ENCODE data around the gene CMIP.

Gene CMIP

GRCh38 chr16:81500833-81501521 is 56.4 kb downstream of the CMIP start:
- H3K9me3 Mint-ChIP-seq, result no peaks in the 10 kb centered on the region
- H3K36me3 Mint-ChIP-seq (ENCODE audit: low read depth), result peaks cover 5% of the 10 kb centered on the region
- no peak overlapping the region for H3K4me3 Mint-ChIP-seq
- peaks cover 30% of the 10 kb centered on the region for H3K4me1 Mint-ChIP-seq (ENCODE audit: low read depth)
- no peak for DNase-seq (ENCODE audit: low spot score)
- peak overlapping the region; percentile 52 for H3K27ac Mint-ChIP-seq
- no peaks in the 10 kb centered on the region for H3K27me3 Mint-ChIP-seq (ENCODE audit: low read depth)

DNA sequence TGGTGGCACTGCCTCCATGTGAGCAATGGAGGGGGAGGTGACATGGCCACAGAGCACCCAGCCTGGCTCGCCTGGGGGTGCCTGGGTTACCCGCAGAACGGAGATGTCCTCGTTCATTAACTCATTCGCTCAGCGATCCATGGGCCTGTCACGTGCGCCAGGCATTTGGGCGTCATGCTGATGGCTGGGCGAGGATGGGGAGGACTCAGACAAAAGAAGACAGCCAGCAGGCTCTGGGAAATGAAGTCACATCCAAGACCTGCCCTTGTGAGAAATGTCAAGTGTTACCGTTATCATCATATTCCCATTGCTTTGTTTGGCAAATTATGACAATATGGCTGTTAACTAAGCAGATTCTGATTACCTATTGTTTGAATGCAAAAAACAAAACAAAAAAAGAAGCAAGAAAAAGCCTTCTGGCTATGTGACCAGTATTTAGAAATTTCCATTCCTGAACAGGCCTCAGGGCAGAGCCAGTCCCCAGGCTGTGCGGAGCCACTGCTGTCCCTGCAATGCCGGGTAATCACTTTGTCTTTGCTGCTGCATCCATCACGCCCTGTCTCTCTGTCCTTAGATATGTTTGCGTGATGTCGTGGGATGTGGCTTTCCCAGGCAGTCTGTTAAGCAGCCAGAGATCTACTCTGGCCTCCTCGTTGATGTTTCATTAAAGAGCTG is 57.9 kb downstream of the CMIP start:
- Mint-ChIP-seq H3K4me3 (no peak overlapping the region), H3K27me3 (ENCODE audit: low read depth) (no peaks in the 10 kb centered on the region), H3K9me3 (no peaks in the 10 kb centered on the region), H3K4me1 (ENCODE audit: low read depth) (peaks cover 30% of the 10 kb centered on the region), H3K36me3 (ENCODE audit: low read depth) (peaks cover 5% of the 10 kb centered on the region), H3K27ac (no peak overlapping the region)
- DNase-seq (ENCODE audit: low spot score), result no peak

GRCh38 chr16:81505011-81505661 is 60.5 kb downstream of the CMIP start:
- Mint-ChIP-seq H3K27me3 (ENCODE audit: low read depth) (no peaks in the 10 kb centered on the region), H3K4me3 (no peak overlapping the region), H3K27ac (peak overlapping the region; percentile 69), H3K4me1 (ENCODE audit: low read depth) (peaks cover 13% of the 10 kb centered on the region), H3K9me3 (no peaks in the 10 kb centered on the region), H3K36me3 (ENCODE audit: low read depth) (no peaks in the 10 kb centered on the region)
- DNase-seq (ENCODE audit: low spot score), result no peak

DNA sequence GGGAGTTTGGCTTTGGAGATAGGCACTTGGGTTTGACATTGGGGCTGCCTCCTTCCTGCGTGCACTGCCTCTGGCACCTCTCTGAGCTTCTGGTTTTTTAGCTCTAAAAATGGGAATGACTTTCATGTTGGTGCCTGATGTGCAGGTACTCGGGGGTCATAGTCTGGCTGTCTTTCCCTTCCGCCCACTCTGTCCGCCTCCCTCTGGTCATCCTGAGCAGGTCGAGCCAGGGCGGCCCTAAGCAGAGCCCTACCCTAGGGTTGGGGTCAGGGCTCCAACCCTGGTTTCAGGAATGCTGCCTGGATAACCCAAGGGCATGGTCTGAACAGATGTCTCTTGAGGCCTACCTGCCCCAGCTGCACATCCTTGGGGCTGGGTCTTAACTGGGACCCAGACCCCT is 64.8 kb downstream of the CMIP start:
- no peaks in the 10 kb centered on the region for H3K9me3 Mint-ChIP-seq
- H3K4me1 Mint-ChIP-seq (ENCODE audit: low read depth), result peaks cover 9% of the 10 kb centered on the region
- no peak overlapping the region for H3K4me3 Mint-ChIP-seq
- H3K36me3 Mint-ChIP-seq (ENCODE audit: low read depth), result peaks cover 4% of the 10 kb centered on the region
- H3K27me3 Mint-ChIP-seq (ENCODE audit: low read depth), result no peaks in the 10 kb centered on the region
- no peak overlapping the region for H3K27ac Mint-ChIP-seq
- no peak for DNase-seq (ENCODE audit: low spot score)

DNA sequence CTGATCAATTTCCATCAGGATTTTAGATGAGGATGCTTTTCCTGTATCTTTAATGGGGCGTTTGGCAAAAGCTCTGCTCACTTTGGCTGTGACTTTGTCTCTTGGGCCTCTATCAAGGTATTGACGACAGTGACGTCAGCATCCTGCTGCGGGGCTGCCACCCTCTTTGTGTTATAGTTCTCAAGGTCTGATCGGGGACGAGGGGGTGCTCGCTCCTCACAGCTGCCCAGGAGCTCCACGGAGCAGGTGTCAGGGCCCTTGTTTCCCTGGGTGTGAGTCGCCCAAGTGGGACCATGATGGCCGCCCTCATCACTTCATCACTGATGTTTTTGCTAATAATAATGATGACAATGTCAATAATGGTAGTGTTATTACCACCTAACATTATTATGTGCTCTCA is 65.4 kb downstream of the CMIP start:
- H3K4me1 Mint-ChIP-seq (ENCODE audit: low read depth), result peaks cover 9% of the 10 kb centered on the region
- H3K4me3 Mint-ChIP-seq, result no peak overlapping the region
- peaks cover 4% of the 10 kb centered on the region for H3K36me3 Mint-ChIP-seq (ENCODE audit: low read depth)
- H3K27ac Mint-ChIP-seq, result no peak overlapping the region
- no peaks in the 10 kb centered on the region for H3K9me3 Mint-ChIP-seq
- DNase-seq (ENCODE audit: low spot score), result no peak
- no peaks in the 10 kb centered on the region for H3K27me3 Mint-ChIP-seq (ENCODE audit: low read depth)

GRCh38 chr16:81511371-81511770 is 66.8 kb downstream of the CMIP start:
- Mint-ChIP-seq H3K9me3 (no peaks in the 10 kb centered on the region), H3K27ac (no peak overlapping the region), H3K36me3 (ENCODE audit: low read depth) (peaks cover 4% of the 10 kb centered on the region), H3K27me3 (ENCODE audit: low read depth) (no peaks in the 10 kb centered on the region), H3K4me1 (ENCODE audit: low read depth) (peaks cover 6% of the 10 kb centered on the region), H3K4me3 (no peak overlapping the region)
- no peak for DNase-seq (ENCODE audit: low spot score)

- peaks cover 6% of the 10 kb centered on the region for H3K4me1 Mint-ChIP-seq (ENCODE audit: low read depth)
- H3K4me3 Mint-ChIP-seq, result no peak overlapping the region
- H3K27ac Mint-ChIP-seq, result no peak overlapping the region
- peaks cover 4% of the 10 kb centered on the region for H3K36me3 Mint-ChIP-seq (ENCODE audit: low read depth)
- DNase-seq (ENCODE audit: low spot score), result no peak
- no peaks in the 10 kb centered on the region for H3K27me3 Mint-ChIP-seq (ENCODE audit: low read depth)
- H3K9me3 Mint-ChIP-seq, result no peaks in the 10 kb centered on the region
Measured at GRCh38 chr16:81513204-81514040, 68.8 kb downstream of the CMIP start.

GRCh38 chr16:81514041-81514559 is 69.5 kb downstream of the CMIP start:
- peaks cover 6% of the 10 kb centered on the region for H3K36me3 Mint-ChIP-seq (ENCODE audit: low read depth)

GRCh38 chr16:81514568-81515258 is 70.1 kb downstream of the CMIP start:
- Mint-ChIP-seq H3K27me3 (ENCODE audit: low read depth) (no peaks in the 10 kb centered on the region), H3K4me3 (no peak overlapping the region), H3K4me1 (ENCODE audit: low read depth) (peaks cover 12% of the 10 kb centered on the region), H3K9me3 (no peaks in the 10 kb centered on the region), H3K36me3 (ENCODE audit: low read depth) (peaks cover 6% of the 10 kb centered on the region), H3K27ac (no peak overlapping the region)
- DNase-seq (ENCODE audit: low spot score), result no peak

More at GRCh38 chr16:81514041-81514559, 69.5 kb downstream of the CMIP start:
- Mint-ChIP-seq H3K9me3 (no peaks in the 10 kb centered on the region), H3K4me3 (no peak overlapping the region), H3K27me3 (ENCODE audit: low read depth) (no peaks in the 10 kb centered on the region), H3K4me1 (ENCODE audit: low read depth) (peaks cover 6% of the 10 kb centered on the region), H3K27ac (no peak overlapping the region)
- DNase-seq (ENCODE audit: low spot score), result no peak

- Mint-ChIP-seq H3K9me3 (no peaks in the 10 kb centered on the region), H3K4me1 (ENCODE audit: low read depth) (peaks cover 17% of the 10 kb centered on the region), H3K27me3 (ENCODE audit: low read depth) (no peaks in the 10 kb centered on the region), H3K27ac (no peak overlapping the region), H3K4me3 (no peak overlapping the region), H3K36me3 (ENCODE audit: low read depth) (peaks cover 6% of the 10 kb centered on the region)
- DNase-seq (ENCODE audit: low spot score), result no peak
Measured at GRCh38 chr16:81515281-81515680, 70.7 kb downstream of the CMIP start.

DNA sequence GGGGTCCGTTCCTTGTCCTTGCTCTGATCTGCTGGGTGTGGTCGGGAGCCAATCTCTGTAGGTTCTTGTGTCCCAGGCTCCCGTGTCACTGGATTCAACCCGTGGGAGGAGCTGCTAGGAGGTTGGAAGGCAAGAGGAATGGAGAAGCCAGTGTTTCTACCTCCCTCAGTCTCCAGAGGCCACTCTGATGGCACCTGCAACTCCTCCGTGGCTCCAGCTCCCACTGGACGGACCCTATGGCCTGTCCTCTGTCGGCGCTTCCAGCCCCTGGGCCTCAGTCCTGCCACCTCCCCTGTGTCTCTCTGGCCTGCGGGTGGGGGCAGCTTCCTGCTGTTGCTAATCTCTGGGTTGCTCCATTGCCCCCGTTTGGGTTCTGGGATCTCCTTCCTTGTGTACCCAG is 71.1 kb downstream of the CMIP start:
- Mint-ChIP-seq H3K36me3 (ENCODE audit: low read depth) (peaks cover 6% of the 10 kb centered on the region), H3K4me1 (ENCODE audit: low read depth) (peaks cover 22% of the 10 kb centered on the region), H3K27me3 (ENCODE audit: low read depth) (no peaks in the 10 kb centered on the region), H3K27ac (no peak overlapping the region), H3K4me3 (no peak overlapping the region), H3K9me3 (no peaks in the 10 kb centered on the region)
- DNase-seq (ENCODE audit: low spot score), result no peak

- no peak overlapping the region for H3K27ac Mint-ChIP-seq
- no peaks in the 10 kb centered on the region for H3K9me3 Mint-ChIP-seq
- H3K4me1 Mint-ChIP-seq (ENCODE audit: low read depth), result peaks cover 31% of the 10 kb centered on the region
- DNase-seq (ENCODE audit: low spot score), result no peak
- H3K4me3 Mint-ChIP-seq, result no peak overlapping the region
- H3K36me3 Mint-ChIP-seq (ENCODE audit: low read depth), result peaks cover 3% of the 10 kb centered on the region
- no peaks in the 10 kb centered on the region for H3K27me3 Mint-ChIP-seq (ENCODE audit: low read depth)
Measured at GRCh38 chr16:81516478-81517149, 72.0 kb downstream of the CMIP start.

DNA sequence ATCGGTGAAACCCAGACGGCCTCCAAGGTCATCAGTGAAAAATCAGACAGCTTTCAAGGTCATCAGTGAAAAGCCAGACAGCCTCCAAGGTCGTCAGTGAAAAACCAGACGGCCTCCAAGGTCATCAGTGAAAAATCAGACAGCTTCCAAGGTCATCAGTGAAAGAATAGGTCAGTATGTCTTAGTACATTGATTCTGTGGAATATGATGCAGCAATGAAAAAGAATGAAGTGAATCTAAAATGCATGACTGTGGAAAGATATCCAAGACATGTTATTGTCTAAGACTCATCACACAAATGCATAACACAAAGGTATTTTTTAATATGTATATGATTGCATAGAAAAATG is 72.5 kb downstream of the CMIP start:
- peaks cover 36% of the 10 kb centered on the region for H3K4me1 Mint-ChIP-seq (ENCODE audit: low read depth)
- H3K27ac Mint-ChIP-seq, result no peak overlapping the region
- H3K4me3 Mint-ChIP-seq, result no peak overlapping the region
- H3K27me3 Mint-ChIP-seq (ENCODE audit: low read depth), result no peaks in the 10 kb centered on the region
- H3K36me3 Mint-ChIP-seq (ENCODE audit: low read depth), result peaks cover 3% of the 10 kb centered on the region
- H3K9me3 Mint-ChIP-seq, result no peaks in the 10 kb centered on the region
- no peak for DNase-seq (ENCODE audit: low spot score)

Data from T-helper 2 cell treated with Interferon-gamma antibody and Interleukin-4, amounts not matched to agents 5 μg/mL and 100 μg/mL, for 36 hours (primary cell).